Measurements from ENCODE around the gene STARD3. TPM values are rescaled to one million over a fixed set of nuclear protein-coding genes. Genes with fewer than 3 reads are reported as not detected.

The STARD3 gene
- total RNA-seq, 1 donor from 2014 or later = 62.0 TPM

GRCh38 chr17:39663688-39664580 is 27.0 kb downstream of the STARD3 start:
- no peaks in the 10 kb centered on the region for H3K36me3 Mint-ChIP-seq
- no peak for DNase-seq (ENCODE audit: extremely low spot score, unreplicated experiment)
- peak overlapping the region; percentile 54 for H3K4me3 Mint-ChIP-seq

DNA sequence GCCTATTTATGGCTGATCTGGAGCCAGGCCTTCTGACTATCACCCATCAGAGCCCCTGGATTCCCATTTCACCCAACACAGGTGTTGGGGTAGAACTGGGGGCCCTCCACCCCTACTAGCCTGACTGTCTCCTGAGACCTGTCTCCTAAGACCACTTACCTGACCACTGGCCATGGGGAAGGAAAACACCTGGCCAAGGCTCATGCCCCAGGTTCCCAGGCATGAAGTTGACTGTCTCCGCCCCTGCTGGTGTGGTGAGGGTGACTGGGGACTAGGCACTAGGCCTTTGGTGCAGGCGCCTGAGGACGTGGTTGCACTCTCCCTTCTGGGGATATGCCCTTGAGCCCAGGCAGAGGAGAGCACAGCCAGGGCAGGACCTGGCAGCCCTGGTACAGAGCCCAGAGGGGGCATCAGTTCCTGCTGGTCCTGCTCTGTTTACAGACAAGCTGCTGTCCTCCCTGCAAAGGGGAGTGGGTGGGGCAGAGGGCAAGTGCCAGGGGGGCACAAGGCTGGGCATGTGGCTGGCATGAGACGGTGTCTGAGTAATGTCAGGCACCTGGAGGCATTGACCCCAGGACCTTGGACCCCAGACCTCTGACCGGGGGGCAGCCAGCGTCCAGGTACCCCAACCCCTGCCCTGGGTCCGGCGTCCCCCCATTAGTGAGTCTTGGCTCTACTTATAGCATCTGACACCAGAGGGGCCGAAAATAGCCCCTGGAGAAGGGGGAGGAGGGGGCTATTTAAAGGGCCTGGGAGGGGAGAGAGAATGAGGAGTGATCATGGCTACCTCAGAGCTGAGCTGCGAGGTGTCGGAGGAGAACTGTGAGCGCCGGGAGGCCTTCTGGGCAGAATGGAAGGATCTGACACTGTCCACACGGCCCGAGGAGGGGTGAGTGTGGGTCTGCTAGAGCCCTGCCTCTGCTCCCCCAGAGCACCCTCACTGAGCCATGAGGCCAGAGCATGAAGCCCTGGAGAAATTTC is 27.9 kb downstream of the STARD3 start, which contains the start of gene TCAP:
TSS of gene TCAP (plus strand) at position 769 of the 981 bp plus-strand sequence. CDS start at position 780, 11 bp downstream.
- H3K27me3 Mint-ChIP-seq = peaks cover 10% of the 10 kb centered on the region
- TF ChIP-seq CTCF (conservative IDR thresholded peaks at IDR 0.05) = no peak
- peak within 1 kb of the TSS; percentile 54 for H3K4me3 Mint-ChIP-seq
- peaks cover 10% of the 10 kb centered on the region for H3K4me1 Mint-ChIP-seq (ENCODE audit: unreplicated experiment)
- DNase-seq (ENCODE audit: extremely low spot score, unreplicated experiment) = no peak
- peak within 1 kb of the TSS; percentile 36 for H3K27ac Mint-ChIP-seq
- H3K36me3 Mint-ChIP-seq = no peaks in the 10 kb centered on the region
- no peaks in the 10 kb centered on the region for H3K9me3 Mint-ChIP-seq

More at GRCh38 chr17:39663688-39664580, 27.0 kb downstream of the STARD3 start:
- H3K9me3 Mint-ChIP-seq = no peaks in the 10 kb centered on the region
- peaks cover 10% of the 10 kb centered on the region for H3K4me1 Mint-ChIP-seq (ENCODE audit: unreplicated experiment)
- peaks cover 10% of the 10 kb centered on the region for H3K27me3 Mint-ChIP-seq
- H3K27ac Mint-ChIP-seq = peak overlapping the region; percentile 34
- no peak for TF ChIP-seq CTCF (conservative IDR thresholded peaks at IDR 0.05)

DNA sequence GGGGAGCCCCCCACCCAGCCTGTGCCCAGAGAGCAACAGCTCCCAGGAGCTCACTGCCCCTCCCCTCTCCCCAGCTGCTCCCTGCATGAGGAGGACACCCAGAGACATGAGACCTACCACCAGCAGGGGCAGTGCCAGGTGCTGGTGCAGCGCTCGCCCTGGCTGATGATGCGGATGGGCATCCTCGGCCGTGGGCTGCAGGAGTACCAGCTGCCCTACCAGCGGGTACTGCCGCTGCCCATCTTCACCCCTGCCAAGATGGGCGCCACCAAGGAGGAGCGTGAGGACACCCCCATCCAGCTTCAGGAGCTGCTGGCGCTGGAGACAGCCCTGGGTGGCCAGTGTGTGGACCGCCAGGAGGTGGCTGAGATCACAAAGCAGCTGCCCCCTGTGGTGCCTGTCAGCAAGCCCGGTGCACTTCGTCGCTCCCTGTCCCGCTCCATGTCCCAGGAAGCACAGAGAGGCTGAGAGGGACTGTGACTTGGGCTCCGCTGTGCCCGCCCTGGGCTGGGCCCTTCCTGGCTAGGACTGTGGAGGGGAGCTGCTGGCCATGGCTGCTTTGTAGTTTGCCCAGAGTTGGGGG is 28.8 kb downstream of the STARD3 start:
- Mint-ChIP-seq H3K27me3 (peaks cover 10% of the 10 kb centered on the region), H3K27ac (peak overlapping the region; percentile 36), H3K4me1 (ENCODE audit: unreplicated experiment) (peaks cover 10% of the 10 kb centered on the region), H3K9me3 (no peaks in the 10 kb centered on the region), H3K4me3 (no peak overlapping the region), H3K36me3 (no peaks in the 10 kb centered on the region)
- no peak for DNase-seq (ENCODE audit: extremely low spot score, unreplicated experiment)
- peak; percentile 31 for TF ChIP-seq CTCF (conservative IDR thresholded peaks at IDR 0.05)

- Mint-ChIP-seq H3K27me3 (peaks cover 10% of the 10 kb centered on the region), H3K4me1 (ENCODE audit: unreplicated experiment) (peaks cover 10% of the 10 kb centered on the region), H3K36me3 (no peaks in the 10 kb centered on the region), H3K9me3 (no peaks in the 10 kb centered on the region), H3K27ac (no peak overlapping the region), H3K4me3 (no peak overlapping the region)
- DNase-seq (ENCODE audit: extremely low spot score, unreplicated experiment) = no peak
- TF ChIP-seq CTCF (conservative IDR thresholded peaks at IDR 0.05) = no peak
These were observed 29.3 kb downstream of the STARD3 start for GRCh38 chr17:39666231-39666600.

- no peaks in the 10 kb centered on the region for H3K36me3 Mint-ChIP-seq
- no peak for DNase-seq (ENCODE audit: extremely low spot score, unreplicated experiment)
- no peak overlapping the region for H3K27ac Mint-ChIP-seq
- H3K4me1 Mint-ChIP-seq (ENCODE audit: unreplicated experiment) = peaks cover 10% of the 10 kb centered on the region
- TF ChIP-seq CTCF (conservative IDR thresholded peaks at IDR 0.05) = no peak
- peak overlapping the region; percentile 69 for H3K4me3 Mint-ChIP-seq
- H3K27me3 Mint-ChIP-seq = peaks cover 10% of the 10 kb centered on the region
- no peaks in the 10 kb centered on the region for H3K9me3 Mint-ChIP-seq
These were observed 29.8 kb downstream of the STARD3 start for GRCh38 chr17:39666601-39667261.
